SU-DHL-6 (cell line): ENCODE results near the gene STPG2.

Experiments used
- H2AFZ ChIP-seq: fragments of 200-600 bp; sonication (generic); 2 replicates; pipeline ENCODE4 v1.6.1; 2014; ENCODE audit warnings: low read depth, mild to moderate bottlenecking, moderate library complexity, mixed read lengths, antibody characterized with exemption, low read length; ENCODE audit not compliant: severe bottlenecking
- H3F3A ChIP-seq: fragments of 200-600 bp; shearing (Covaris generic); 2 replicates; pipeline ENCODE4 v1.6.0; 2016; ENCODE audit warnings: antibody characterized with exemption, mild to moderate bottlenecking; ENCODE audit not compliant: insufficient read depth
- H3K27ac ChIP-seq: fragments of 200-600 bp; sonication (generic); 2 replicates; pipeline ENCODE4 v1.5.1; 2016; ENCODE audit warnings: low read depth, mild to moderate bottlenecking, low read length, moderate library complexity, mixed read lengths
- H3K27me3 ChIP-seq: fragments of 200-600 bp; sonication (generic), shearing (Covaris generic); 2 replicates; pipeline ENCODE4 v1.6.0; 2014; ENCODE audit warnings: mild to moderate bottlenecking, low read length
- H3K36me3 ChIP-seq: fragments of 200-600 bp; sonication (generic); 2 replicates; pipeline ENCODE4 v1.6.1; 2014; ENCODE audit warnings: mild to moderate bottlenecking, low read length, mixed read lengths
- H3K4me2 ChIP-seq: fragments of 300-600, 200-600 bp; shearing (Covaris generic), sonication (generic); 2 replicates; pipeline ENCODE4 v1.6.0; 2014; ENCODE audit warnings: low read length, low read depth, mild to moderate bottlenecking; ENCODE audit not compliant: poor library complexity, severe bottlenecking
- H3K4me3 ChIP-seq: fragments of 200-600 bp; sonication (generic); 2 replicates; pipeline ENCODE4 v1.5.1; 2014; ENCODE audit warnings: antibody characterized with exemption, low read length, mild to moderate bottlenecking, mixed read lengths; ENCODE audit not compliant: insufficient read depth, poor library complexity, severe bottlenecking
- H3K79me2 ChIP-seq: fragments of 200-600 bp; sonication (generic); 2 replicates; pipeline ENCODE4 v1.6.1; 2014; ENCODE audit warnings: mild to moderate bottlenecking, low read length, moderate library complexity; ENCODE audit not compliant: insufficient read depth
- H3K9ac ChIP-seq: fragments of 200-600 bp; sonication (generic); 2 replicates; pipeline ENCODE4 v1.7.0; 2014; ENCODE audit warnings: mild to moderate bottlenecking, low read length
- H3K9me2 ChIP-seq: fragments of 200-600 bp; sonication (generic); replicated peaks from 2 replicates; pipeline ENCODE4 v1.6.1; 2014; ENCODE audit warnings: low read length; ENCODE audit not compliant: insufficient read depth
- H3K9me3 ChIP-seq: fragments of 200-600 bp; sonication (generic); 2 replicates; pipeline ENCODE4 v1.6.1; 2014; ENCODE audit warnings: low read length, mixed read lengths; ENCODE audit not compliant: insufficient read depth
- H4K20me1 ChIP-seq: fragments of 200-600 bp; sonication (generic); 2 replicates; pipeline ENCODE4 v1.6.1; 2014; ENCODE audit warnings: low read depth, mild to moderate bottlenecking, antibody characterized with exemption, low read length, moderate library complexity, mixed read lengths
- EZH2phosphoT487 ChIP-seq: fragments of 200-600 bp; sonication (generic), shearing (Covaris generic); conservative IDR thresholded peaks from 2 replicates; pipeline ENCODE4 v1.6.1; 2018; ENCODE audit warnings: mild to moderate bottlenecking, antibody characterized with exemption, low read length, moderate library complexity, mixed read lengths
- TF ChIP-seq, protein P1 (sequence below): fragments of 200-600 bp; sonication (generic); IDR thresholded peaks from one replicate; pipeline ENCODE4 v1.5.1; 2017; ENCODE audit warnings: antibody characterized with exemption, mild to moderate bottlenecking, low read length, moderate library complexity; ENCODE audit not compliant: insufficient read depth, poor library complexity, severe bottlenecking

The STPG2 gene

DNA sequence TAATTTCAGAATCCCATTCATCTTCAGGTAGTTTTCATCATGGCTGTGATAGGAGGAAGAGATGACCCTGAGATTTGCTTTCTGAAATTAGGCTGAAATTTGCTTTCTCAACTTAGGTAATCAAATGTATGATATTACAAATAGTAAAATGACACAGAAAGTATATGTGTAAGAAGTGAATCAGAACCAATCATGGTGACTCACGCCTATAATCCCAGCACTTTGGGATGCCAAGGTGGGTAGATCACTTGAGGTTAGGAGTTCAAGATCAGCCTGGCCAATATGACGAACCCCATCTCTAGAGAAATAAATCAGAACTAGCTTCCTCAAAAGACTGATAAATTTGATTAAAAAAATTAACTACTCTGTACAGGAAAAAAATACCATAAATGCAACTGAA, 555.4 kb downstream of the STPG2 start:
- Histone ChIP-seq H3F3A (no peaks in the 10 kb centered on the region), H3K79me2 (no peaks in the 10 kb centered on the region), H3K9me3 (no peaks in the 10 kb centered on the region), H2AFZ (no peak overlapping the region), H3K9ac (no peak overlapping the region), H3K36me3 (no peaks in the 10 kb centered on the region), H3K4me3 (no peak overlapping the region), H4K20me1 (no peaks in the 10 kb centered on the region), H3K9me2 (no peaks in the 10 kb centered on the region), H3K27me3 (no peaks in the 10 kb centered on the region), H3K4me2 (no peak overlapping the region), H3K27ac (no peak overlapping the region)
- TF ChIP-seq, protein P1, sequence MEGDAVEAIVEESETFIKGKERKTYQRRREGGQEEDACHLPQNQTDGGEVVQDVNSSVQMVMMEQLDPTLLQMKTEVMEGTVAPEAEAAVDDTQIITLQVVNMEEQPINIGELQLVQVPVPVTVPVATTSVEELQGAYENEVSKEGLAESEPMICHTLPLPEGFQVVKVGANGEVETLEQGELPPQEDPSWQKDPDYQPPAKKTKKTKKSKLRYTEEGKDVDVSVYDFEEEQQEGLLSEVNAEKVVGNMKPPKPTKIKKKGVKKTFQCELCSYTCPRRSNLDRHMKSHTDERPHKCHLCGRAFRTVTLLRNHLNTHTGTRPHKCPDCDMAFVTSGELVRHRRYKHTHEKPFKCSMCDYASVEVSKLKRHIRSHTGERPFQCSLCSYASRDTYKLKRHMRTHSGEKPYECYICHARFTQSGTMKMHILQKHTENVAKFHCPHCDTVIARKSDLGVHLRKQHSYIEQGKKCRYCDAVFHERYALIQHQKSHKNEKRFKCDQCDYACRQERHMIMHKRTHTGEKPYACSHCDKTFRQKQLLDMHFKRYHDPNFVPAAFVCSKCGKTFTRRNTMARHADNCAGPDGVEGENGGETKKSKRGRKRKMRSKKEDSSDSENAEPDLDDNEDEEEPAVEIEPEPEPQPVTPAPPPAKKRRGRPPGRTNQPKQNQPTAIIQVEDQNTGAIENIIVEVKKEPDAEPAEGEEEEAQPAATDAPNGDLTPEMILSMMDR: no peak
- no peak for TF ChIP-seq EZH2phosphoT487

- TF ChIP-seq, protein P1: no peak
- no peak for TF ChIP-seq EZH2phosphoT487
- Histone ChIP-seq H4K20me1 (no peaks in the 10 kb centered on the region), H3K9ac (no peak overlapping the region), H3F3A (no peaks in the 10 kb centered on the region), H3K27ac (no peak overlapping the region), H3K9me2 (no peaks in the 10 kb centered on the region), H3K4me3 (no peak overlapping the region), H3K27me3 (no peaks in the 10 kb centered on the region), H3K79me2 (no peaks in the 10 kb centered on the region), H2AFZ (no peak overlapping the region), H3K4me2 (no peak overlapping the region), H3K36me3 (no peaks in the 10 kb centered on the region), H3K9me3 (no peaks in the 10 kb centered on the region)
Observed at GRCh38 chr4:97585274-97585673, 558.0 kb downstream of the STPG2 start.

GRCh38 chr4:97582890-97583289, 560.4 kb downstream of the STPG2 start:
- no peak overlapping the region for H2AFZ ChIP-seq
- H3F3A ChIP-seq: no peaks in the 10 kb centered on the region
- no peak overlapping the region for H3K4me3 ChIP-seq
- TF ChIP-seq, protein P1: no peak
- no peak for TF ChIP-seq EZH2phosphoT487
- H3K36me3 ChIP-seq: no peaks in the 10 kb centered on the region
- H3K79me2 ChIP-seq: no peaks in the 10 kb centered on the region
- H3K9me3 ChIP-seq: no peaks in the 10 kb centered on the region
- no peaks in the 10 kb centered on the region for H4K20me1 ChIP-seq
- H3K27me3 ChIP-seq: no peaks in the 10 kb centered on the region
- no peak overlapping the region for H3K9ac ChIP-seq
- H3K9me2 ChIP-seq: no peaks in the 10 kb centered on the region
- H3K4me2 ChIP-seq: no peak overlapping the region
- H3K27ac ChIP-seq: no peak overlapping the region
